ENCODE data around the gene MAN1A2. TPM values are rescaled to one million over a fixed set of nuclear protein-coding genes. Genes with fewer than 3 reads are reported as not detected.

MAN1A2 gene
- total and polyA plus RNA-seq, 2 experiments from 2014 or later = 22.8 to 48.1 TPM

DNA sequence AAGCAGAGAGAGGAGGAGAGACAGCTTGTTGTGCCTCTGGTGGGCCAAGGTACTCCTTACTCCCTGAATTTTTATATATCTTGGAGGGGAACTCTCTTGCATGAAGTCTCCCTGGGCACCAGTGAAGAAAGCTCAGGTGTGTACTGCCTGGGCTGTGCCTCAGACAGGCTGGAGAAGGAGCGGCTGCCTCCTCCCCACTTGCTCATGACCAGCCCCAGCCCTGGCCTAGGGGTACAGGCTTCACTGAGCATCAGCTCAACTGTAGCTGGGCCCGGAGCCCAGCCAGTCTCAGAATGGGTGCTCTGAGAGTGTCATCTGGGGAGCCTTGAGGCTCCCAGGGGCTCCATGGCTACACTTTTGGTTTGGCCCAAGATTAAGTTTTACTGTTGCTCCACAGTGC, 193.8 kb downstream of the MAN1A2 start:
- Histone ChIP-seq H3K9ac (no peak overlapping the region), H3K4me2 (ENCODE audit: unreplicated experiment) (no peak overlapping the region), H3F3A (ENCODE audit: insufficient read depth) (no peaks in the 10 kb centered on the region), H3K36me3 (ENCODE audit: low read depth) (no peaks in the 10 kb centered on the region), H3K9me3 (ENCODE audit: low read depth) (no peaks in the 10 kb centered on the region), H3K9me2 (ENCODE audit: insufficient read depth) (no peaks in the 10 kb centered on the region), H3K27ac (no peak overlapping the region), H3K27me3 (replicated peaks; ENCODE audit: insufficient read depth) (peaks cover 17% of the 10 kb centered on the region; the same call in 1 of the 2 replicates), H3K79me2 (ENCODE audit: insufficient read depth) (no peaks in the 10 kb centered on the region), H2AFZ (no peak overlapping the region), H3K4me1 (ENCODE audit: insufficient read depth) (no peaks in the 10 kb centered on the region), H4K20me1 (ENCODE audit: insufficient read depth) (no peaks in the 10 kb centered on the region), H3K4me3 (no peak overlapping the region)
- 51 to 64% methylated on average over 2 of the region's 2 CpGs for WGBS, 2 experiments (ENCODE audit: low coverage in 1 of 2, low lambda C conversion rate in 2 of 2, missing lambda C conversion rate in 2 of 2)
- no peak for TF ChIP-seq EZH2 (IDR thresholded peaks at IDR 0.05; ENCODE audit: insufficient read depth, poor library complexity, severe bottlenecking)
- TF ChIP-seq EZH2phosphoT487 (IDR thresholded peaks at IDR 0.05; ENCODE audit: insufficient read depth, low read depth) = no peak
- in situ Hi-C loops (cut with MboI) = no loop called here
- no peak for DNase-seq

DNA sequence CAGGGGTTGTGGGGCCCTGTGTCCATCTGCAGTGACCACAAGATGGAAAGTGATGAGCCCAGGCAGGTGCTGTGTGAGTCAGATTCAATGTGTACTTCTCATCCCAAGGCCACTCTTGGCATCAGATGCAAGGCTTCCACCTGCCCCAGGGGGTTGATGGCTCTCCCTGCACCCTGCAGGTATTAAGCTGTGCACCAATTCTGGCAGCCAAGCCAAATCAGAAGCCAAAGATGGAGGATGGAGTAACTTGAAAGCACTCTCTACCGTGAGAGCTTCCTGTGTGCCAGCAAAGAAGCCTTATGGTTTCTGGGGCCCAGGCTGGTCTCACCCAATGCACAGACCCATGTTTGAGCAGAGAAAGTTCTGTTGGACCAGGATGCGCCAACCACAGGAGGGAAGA, 194.3 kb downstream of the MAN1A2 start:
- H3K36me3 ChIP-seq (ENCODE audit: low read depth) = no peaks in the 10 kb centered on the region
- no peak overlapping the region for H3K9ac ChIP-seq
- TF ChIP-seq EZH2phosphoT487 (IDR thresholded peaks at IDR 0.05; ENCODE audit: insufficient read depth, low read depth) (no peak), EZH2 (IDR thresholded peaks at IDR 0.05; ENCODE audit: insufficient read depth, poor library complexity, severe bottlenecking) (no peak)
- H3F3A ChIP-seq (ENCODE audit: insufficient read depth) = no peaks in the 10 kb centered on the region
- no peak overlapping the region for H2AFZ ChIP-seq
- no peak overlapping the region for H3K4me2 ChIP-seq (ENCODE audit: unreplicated experiment)
- no peaks in the 10 kb centered on the region for H3K9me3 ChIP-seq (ENCODE audit: low read depth)
- DNase-seq = no peak
- no peaks in the 10 kb centered on the region for H4K20me1 ChIP-seq (ENCODE audit: insufficient read depth)
- no peaks in the 10 kb centered on the region for H3K9me2 ChIP-seq (ENCODE audit: insufficient read depth)
- WGBS, 2 experiments (ENCODE audit: low coverage in 1 of 2, low lambda C conversion rate in 2 of 2, missing lambda C conversion rate in 2 of 2) = 75 to 84% methylated on average over 2 of the region's 2 CpGs
- H3K4me3 ChIP-seq = no peak overlapping the region
- no peaks in the 10 kb centered on the region for H3K79me2 ChIP-seq (ENCODE audit: insufficient read depth)
- H3K27ac ChIP-seq = no peak overlapping the region
- no peaks in the 10 kb centered on the region for H3K4me1 ChIP-seq (ENCODE audit: insufficient read depth)
- H3K27me3 ChIP-seq (replicated peaks; ENCODE audit: insufficient read depth) = peaks cover 12% of the 10 kb centered on the region; the same call in 1 of the 2 replicates
- in situ Hi-C loops (cut with MboI) = no loop called here

DNA sequence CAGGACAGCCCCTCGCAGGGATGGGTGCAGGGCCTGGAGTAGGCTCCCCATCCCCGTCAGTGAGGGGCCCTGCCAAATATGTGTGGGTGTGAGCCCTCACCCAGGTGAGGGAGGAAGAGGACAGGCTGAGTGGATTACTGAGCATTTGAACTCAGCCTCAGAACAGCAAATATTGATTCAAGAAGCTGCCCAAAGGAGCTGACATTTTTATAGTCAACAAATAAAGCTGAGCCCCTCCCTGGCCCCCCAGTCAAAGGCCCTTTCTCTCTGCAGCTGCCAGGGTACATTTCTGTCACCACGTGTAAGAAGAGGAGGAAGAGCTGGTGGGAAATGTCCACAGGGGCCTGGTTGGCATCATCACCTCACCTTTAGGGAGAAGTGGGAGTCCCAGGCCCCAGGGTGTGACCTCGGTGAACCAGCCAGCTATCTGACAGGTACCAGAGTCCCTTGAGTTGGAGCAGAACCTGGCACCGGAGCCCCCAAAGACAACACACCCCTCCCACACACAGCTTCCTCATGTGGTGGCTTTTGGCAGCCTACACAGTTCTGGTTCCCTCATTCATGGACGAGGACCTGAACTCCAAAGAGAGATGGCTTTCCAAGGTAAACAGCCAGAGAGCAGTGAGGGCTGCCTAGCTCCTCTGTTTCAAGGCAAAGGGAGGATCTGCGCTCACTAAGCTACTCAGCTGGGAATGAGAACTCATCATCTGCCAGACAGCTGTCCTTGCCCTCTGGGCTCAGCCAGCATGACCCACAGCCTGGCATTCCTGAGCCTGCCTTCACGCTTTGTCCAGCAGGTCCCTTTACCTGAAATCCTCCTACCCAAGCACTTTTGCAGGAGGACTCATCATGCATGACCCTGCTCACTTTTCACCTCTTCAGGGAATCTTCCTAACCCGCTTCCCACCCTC, 195.6 kb downstream of the MAN1A2 start:
- Histone ChIP-seq H2AFZ (no peak overlapping the region), H4K20me1 (ENCODE audit: insufficient read depth) (no peaks in the 10 kb centered on the region), H3K4me2 (ENCODE audit: unreplicated experiment) (no peak overlapping the region), H3K4me3 (no peak overlapping the region), H3K36me3 (ENCODE audit: low read depth) (no peaks in the 10 kb centered on the region), H3K9me2 (ENCODE audit: insufficient read depth) (no peaks in the 10 kb centered on the region), H3K27ac (no peak overlapping the region), H3K9me3 (ENCODE audit: low read depth) (no peaks in the 10 kb centered on the region), H3K79me2 (ENCODE audit: insufficient read depth) (no peaks in the 10 kb centered on the region), H3K9ac (no peak overlapping the region), H3F3A (ENCODE audit: insufficient read depth) (no peaks in the 10 kb centered on the region), H3K4me1 (ENCODE audit: insufficient read depth) (no peaks in the 10 kb centered on the region), H3K27me3 (replicated peaks; ENCODE audit: insufficient read depth) (peaks cover 9% of the 10 kb centered on the region; the same call in 1 of the 2 replicates)
- no peak for TF ChIP-seq EZH2 (IDR thresholded peaks at IDR 0.05; ENCODE audit: insufficient read depth, poor library complexity, severe bottlenecking)
- no peak for TF ChIP-seq EZH2phosphoT487 (IDR thresholded peaks at IDR 0.05; ENCODE audit: insufficient read depth, low read depth)
- 48 to 56% methylated on average over 9 of the region's 9 CpGs for WGBS, 2 experiments (ENCODE audit: low coverage in 1 of 2, low lambda C conversion rate in 2 of 2, missing lambda C conversion rate in 2 of 2)
- no peak for DNase-seq
- in situ Hi-C loops (cut with MboI) = no loop called here

DNA sequence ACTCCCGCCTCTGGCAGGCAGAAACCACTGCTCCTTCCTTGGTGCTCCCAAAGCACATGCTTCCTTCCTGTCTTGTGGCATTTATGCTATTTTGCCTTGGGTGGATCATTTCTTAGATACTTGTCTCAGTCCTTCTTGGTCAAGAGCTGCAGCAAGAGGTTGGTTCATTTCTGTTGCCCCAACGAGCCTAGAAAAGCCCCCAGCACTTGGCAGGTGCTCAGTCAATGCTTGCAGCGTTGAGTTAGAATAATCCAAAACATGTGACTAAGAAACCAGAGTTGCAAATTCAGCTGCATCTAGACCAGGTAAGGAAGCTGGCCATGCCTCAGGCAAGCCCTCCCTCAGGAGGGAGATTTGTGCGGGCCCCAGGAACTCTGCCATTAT, 196.2 kb downstream of the MAN1A2 start:
- H3K36me3 ChIP-seq (ENCODE audit: low read depth) = no peaks in the 10 kb centered on the region
- H3F3A ChIP-seq (ENCODE audit: insufficient read depth) = no peaks in the 10 kb centered on the region
- H3K9ac ChIP-seq = no peak overlapping the region
- H4K20me1 ChIP-seq (ENCODE audit: insufficient read depth) = no peaks in the 10 kb centered on the region
- no peak overlapping the region for H3K4me3 ChIP-seq
- peaks cover 9% of the 10 kb centered on the region; the same call in 1 of the 2 replicates for H3K27me3 ChIP-seq (replicated peaks; ENCODE audit: insufficient read depth)
- no peaks in the 10 kb centered on the region for H3K4me1 ChIP-seq (ENCODE audit: insufficient read depth)
- 84 to 86% methylated on average over 4 of the region's 4 CpGs for WGBS, 2 experiments (ENCODE audit: low coverage in 1 of 2, low lambda C conversion rate in 2 of 2, missing lambda C conversion rate in 2 of 2)
- H2AFZ ChIP-seq = no peak overlapping the region
- no peak for DNase-seq
- no peak overlapping the region for H3K4me2 ChIP-seq (ENCODE audit: unreplicated experiment)
- in situ Hi-C loops (cut with MboI) = no loop called here
- no peaks in the 10 kb centered on the region for H3K9me2 ChIP-seq (ENCODE audit: insufficient read depth)
- no peaks in the 10 kb centered on the region for H3K9me3 ChIP-seq (ENCODE audit: low read depth)
- no peak overlapping the region for H3K27ac ChIP-seq
- TF ChIP-seq EZH2 (IDR thresholded peaks at IDR 0.05; ENCODE audit: insufficient read depth, poor library complexity, severe bottlenecking) (no peak), EZH2phosphoT487 (IDR thresholded peaks at IDR 0.05; ENCODE audit: insufficient read depth, low read depth) (no peak)
- no peaks in the 10 kb centered on the region for H3K79me2 ChIP-seq (ENCODE audit: insufficient read depth)
